Stomach (tissue), 4 donors: ENCODE results near the gene ZNHIT1.

ENCODE experiments used
- EP300 ChIP-seq: sonication (generic); formaldehyde crosslinking; IDR thresholded peaks from one replicate; pipeline ENCODE4 v1.6.1; 2017; ENCODE audit warnings: antibody characterized with exemption
- POLR2A ChIP-seq, 4 donors: fragments of 450-650 bp; IDR thresholded peaks; one replicate each; pipeline ENCODE4 v1.6.1; 2016; ENCODE audit warnings: antibody characterized with exemption in 4 of 4, control low read depth in 2 of 4, mild to moderate bottlenecking in 1 of 4, moderate library complexity in 1 of 4
- TF ChIP-seq, protein P1 (sequence below), 7 experiments: fragments of 450-650 bp in 4 of 7; fragments of 200-600 bp in 3 of 7; sonication (generic) in 3 of 7; IDR thresholded peaks; one replicate each; pipeline ENCODE4 v1.5.1; 2016 to 2019; ENCODE audit warnings: antibody characterized with exemption in 7 of 7, control low read depth in 2 of 7, mild to moderate bottlenecking in 1 of 7

GRCh38 chr7:101265622-101266516 lies 47.9 kb downstream of the ZNHIT1 start:
- TF ChIP-seq, protein P1, sequence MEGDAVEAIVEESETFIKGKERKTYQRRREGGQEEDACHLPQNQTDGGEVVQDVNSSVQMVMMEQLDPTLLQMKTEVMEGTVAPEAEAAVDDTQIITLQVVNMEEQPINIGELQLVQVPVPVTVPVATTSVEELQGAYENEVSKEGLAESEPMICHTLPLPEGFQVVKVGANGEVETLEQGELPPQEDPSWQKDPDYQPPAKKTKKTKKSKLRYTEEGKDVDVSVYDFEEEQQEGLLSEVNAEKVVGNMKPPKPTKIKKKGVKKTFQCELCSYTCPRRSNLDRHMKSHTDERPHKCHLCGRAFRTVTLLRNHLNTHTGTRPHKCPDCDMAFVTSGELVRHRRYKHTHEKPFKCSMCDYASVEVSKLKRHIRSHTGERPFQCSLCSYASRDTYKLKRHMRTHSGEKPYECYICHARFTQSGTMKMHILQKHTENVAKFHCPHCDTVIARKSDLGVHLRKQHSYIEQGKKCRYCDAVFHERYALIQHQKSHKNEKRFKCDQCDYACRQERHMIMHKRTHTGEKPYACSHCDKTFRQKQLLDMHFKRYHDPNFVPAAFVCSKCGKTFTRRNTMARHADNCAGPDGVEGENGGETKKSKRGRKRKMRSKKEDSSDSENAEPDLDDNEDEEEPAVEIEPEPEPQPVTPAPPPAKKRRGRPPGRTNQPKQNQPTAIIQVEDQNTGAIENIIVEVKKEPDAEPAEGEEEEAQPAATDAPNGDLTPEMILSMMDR (IDR thresholded peaks at IDR 0.05): no peak
- no peak for TF ChIP-seq POLR2A (IDR thresholded peaks at IDR 0.05)
- no peak for TF ChIP-seq EP300
